GM23338 (cell line): ENCODE results near the gene ROBO1. TPM values are rescaled to one million over a fixed set of nuclear protein-coding genes. Genes with fewer than 3 reads are reported as not detected.

Experiments used
- NANOG ChIP-seq: IDR thresholded peaks from 2 replicates; pipeline ENCODE4 v1.6.1; 2016; ENCODE audit warnings: antibody characterized with exemption, borderline replicate concordance
- POLR2AphosphoS5 ChIP-seq: IDR thresholded peaks from 2 replicates; pipeline ENCODE4 v1.6.1; 2016; ENCODE audit warnings: antibody characterized with exemption, low read depth
- STAT1 ChIP-seq: IDR thresholded peaks from one replicate; pipeline ENCODE4 v1.6.1; 2016; ENCODE audit warnings: antibody characterized with exemption; ENCODE audit not compliant: unreplicated experiment
- ZNF114 ChIP-seq: fragments of 250-450 bp; sonication (Bioruptor Pico); IDR thresholded peaks from 2 replicates; pipeline ENCODE4 v1.5.0; 2020; ENCODE audit warnings: mild to moderate bottlenecking, moderate library complexity
- ZNF331 ChIP-seq: fragments of 250-450 bp; sonication (Bioruptor Pico); IDR thresholded peaks from 2 replicates; pipeline ENCODE4 v1.5.0; 2020; ENCODE audit warnings: low read depth, mild to moderate bottlenecking, moderate library complexity
- polyA plus RNA-seq: library from polyadenylated mRNA; unstranded; fragments of >200 nt; fragmentation: Nextera tagmentation; extraction: Ambion mirVana; gene quantifications from 2 replicates; pipeline ENCODE4 v1.2.1, GENCODE V29; 2016
- total RNA-seq: library from RNA; depleted of rRNA; stranded (reverse); fragments of >200 nt; shearing (Covaris generic); gene quantifications from 2 replicates; pipeline ENCODE4 v1.2.3, GENCODE V29; 2014
- TF ChIP-seq, protein P1 (sequence below): IDR thresholded peaks from one replicate; pipeline ENCODE4 v1.6.1; 2018; ENCODE audit warnings: antibody characterized with exemption; ENCODE audit not compliant: unreplicated experiment
- TF ChIP-seq, protein P2 (sequence below): fragments of 250-450 bp; sonication (Bioruptor Pico); IDR thresholded peaks from 2 replicates; pipeline ENCODE4 v1.5.0; 2020; ENCODE audit warnings: mild to moderate bottlenecking, moderate library complexity

ROBO1 gene
- total and polyA plus RNA-seq, 2 experiments from 2014 or later, result 19.2 to 78.3 TPM

DNA sequence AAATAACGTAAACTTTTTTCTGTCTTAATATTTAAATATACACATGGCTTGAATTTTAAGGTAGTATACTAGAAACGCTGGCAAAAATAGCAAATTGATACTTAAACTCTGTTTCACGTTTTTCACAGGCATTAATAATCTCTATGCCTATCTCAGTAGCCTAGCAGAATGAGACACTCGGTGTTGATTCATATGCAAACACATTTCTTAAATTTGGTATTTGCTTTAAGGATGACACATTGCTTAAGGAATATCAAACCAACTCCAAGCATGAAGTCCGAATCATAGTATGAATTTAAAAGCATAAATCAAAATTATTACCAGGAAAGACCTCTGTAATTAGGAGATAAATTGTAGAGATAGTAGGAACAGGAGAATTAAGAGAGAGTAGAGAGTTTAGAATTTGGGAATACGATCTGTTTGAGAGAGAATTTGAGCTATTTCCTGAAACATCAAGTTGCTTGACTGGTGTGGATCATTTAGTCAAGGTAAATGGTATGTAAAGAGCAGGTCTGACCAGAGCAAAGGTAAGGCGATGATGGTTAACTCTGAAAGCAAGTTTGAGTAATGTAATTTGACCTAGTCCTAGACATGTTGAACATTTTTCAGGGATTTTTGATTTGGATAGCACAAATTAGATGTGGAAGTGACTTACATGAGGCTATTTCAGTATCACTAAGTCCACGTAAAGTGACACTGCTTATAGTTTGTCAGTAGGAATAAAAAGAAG lies 236.1 kb downstream of the ROBO1 start (continued):
- TF ChIP-seq, protein P1, sequence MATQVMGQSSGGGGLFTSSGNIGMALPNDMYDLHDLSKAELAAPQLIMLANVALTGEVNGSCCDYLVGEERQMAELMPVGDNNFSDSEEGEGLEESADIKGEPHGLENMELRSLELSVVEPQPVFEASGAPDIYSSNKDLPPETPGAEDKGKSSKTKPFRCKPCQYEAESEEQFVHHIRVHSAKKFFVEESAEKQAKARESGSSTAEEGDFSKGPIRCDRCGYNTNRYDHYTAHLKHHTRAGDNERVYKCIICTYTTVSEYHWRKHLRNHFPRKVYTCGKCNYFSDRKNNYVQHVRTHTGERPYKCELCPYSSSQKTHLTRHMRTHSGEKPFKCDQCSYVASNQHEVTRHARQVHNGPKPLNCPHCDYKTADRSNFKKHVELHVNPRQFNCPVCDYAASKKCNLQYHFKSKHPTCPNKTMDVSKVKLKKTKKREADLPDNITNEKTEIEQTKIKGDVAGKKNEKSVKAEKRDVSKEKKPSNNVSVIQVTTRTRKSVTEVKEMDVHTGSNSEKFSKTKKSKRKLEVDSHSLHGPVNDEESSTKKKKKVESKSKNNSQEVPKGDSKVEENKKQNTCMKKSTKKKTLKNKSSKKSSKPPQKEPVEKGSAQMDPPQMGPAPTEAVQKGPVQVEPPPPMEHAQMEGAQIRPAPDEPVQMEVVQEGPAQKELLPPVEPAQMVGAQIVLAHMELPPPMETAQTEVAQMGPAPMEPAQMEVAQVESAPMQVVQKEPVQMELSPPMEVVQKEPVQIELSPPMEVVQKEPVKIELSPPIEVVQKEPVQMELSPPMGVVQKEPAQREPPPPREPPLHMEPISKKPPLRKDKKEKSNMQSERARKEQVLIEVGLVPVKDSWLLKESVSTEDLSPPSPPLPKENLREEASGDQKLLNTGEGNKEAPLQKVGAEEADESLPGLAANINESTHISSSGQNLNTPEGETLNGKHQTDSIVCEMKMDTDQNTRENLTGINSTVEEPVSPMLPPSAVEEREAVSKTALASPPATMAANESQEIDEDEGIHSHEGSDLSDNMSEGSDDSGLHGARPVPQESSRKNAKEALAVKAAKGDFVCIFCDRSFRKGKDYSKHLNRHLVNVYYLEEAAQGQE, result no peak
- TF ChIP-seq ZNF114 (CRISPR knock-in tag) (no peak), NANOG (no peak), ZNF331 (CRISPR knock-in tag) (no peak), STAT1 (no peak), POLR2AphosphoS5 (no peak)
- TF ChIP-seq, protein P2, sequence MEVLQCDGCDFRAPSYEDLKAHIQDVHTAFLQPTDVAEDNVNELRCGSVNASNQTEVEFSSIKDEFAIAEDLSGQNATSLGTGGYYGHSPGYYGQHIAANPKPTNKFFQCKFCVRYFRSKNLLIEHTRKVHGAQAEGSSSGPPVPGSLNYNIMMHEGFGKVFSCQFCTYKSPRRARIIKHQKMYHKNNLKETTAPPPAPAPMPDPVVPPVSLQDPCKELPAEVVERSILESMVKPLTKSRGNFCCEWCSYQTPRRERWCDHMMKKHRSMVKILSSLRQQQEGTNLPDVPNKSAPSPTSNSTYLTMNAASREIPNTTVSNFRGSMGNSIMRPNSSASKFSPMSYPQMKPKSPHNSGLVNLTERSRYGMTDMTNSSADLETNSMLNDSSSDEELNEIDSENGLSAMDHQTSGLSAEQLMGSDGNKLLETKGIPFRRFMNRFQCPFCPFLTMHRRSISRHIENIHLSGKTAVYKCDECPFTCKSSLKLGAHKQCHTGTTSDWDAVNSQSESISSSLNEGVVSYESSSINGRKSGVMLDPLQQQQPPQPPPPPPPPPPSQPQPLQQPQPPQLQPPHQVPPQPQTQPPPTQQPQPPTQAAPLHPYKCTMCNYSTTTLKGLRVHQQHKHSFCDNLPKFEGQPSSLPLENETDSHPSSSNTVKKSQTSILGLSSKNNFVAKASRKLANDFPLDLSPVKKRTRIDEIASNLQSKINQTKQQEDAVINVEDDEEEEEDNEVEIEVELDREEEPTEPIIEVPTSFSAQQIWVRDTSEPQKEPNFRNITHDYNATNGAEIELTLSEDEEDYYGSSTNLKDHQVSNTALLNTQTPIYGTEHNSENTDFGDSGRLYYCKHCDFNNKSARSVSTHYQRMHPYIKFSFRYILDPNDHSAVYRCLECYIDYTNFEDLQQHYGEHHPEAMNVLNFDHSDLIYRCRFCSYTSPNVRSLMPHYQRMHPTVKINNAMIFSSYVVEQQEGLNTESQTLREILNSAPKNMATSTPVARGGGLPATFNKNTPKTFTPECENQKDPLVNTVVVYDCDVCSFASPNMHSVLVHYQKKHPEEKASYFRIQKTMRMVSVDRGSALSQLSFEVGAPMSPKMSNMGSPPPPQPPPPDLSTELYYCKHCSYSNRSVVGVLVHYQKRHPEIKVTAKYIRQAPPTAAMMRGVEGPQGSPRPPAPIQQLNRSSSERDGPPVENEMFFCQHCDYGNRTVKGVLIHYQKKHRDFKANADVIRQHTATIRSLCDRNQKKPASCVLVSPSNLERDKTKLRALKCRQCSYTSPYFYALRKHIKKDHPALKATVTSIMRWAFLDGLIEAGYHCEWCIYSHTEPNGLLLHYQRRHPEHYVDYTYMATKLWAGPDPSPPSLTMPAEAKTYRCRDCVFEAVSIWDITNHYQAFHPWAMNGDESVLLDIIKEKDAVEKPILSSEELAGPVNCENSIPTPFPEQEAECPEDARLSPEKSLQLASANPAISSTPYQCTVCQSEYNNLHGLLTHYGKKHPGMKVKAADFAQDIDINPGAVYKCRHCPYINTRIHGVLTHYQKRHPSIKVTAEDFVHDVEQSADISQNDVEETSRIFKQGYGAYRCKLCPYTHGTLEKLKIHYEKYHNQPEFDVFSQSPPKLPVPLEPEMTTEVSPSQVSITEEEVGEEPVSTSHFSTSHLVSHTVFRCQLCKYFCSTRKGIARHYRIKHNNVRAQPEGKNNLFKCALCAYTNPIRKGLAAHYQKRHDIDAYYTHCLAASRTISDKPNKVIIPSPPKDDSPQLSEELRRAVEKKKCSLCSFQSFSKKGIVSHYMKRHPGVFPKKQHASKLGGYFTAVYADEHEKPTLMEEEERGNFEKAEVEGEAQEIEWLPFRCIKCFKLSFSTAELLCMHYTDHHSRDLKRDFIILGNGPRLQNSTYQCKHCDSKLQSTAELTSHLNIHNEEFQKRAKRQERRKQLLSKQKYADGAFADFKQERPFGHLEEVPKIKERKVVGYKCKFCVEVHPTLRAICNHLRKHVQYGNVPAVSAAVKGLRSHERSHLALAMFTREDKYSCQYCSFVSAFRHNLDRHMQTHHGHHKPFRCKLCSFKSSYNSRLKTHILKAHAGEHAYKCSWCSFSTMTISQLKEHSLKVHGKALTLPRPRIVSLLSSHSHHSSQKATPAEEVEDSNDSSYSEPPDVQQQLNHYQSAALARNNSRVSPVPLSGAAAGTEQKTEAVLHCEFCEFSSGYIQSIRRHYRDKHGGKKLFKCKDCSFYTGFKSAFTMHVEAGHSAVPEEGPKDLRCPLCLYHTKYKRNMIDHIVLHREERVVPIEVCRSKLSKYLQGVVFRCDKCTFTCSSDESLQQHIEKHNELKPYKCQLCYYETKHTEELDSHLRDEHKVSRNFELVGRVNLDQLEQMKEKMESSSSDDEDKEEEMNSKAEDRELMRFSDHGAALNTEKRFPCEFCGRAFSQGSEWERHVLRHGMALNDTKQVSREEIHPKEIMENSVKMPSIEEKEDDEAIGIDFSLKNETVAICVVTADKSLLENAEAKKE, result no peak
